NB4 (cell line): ENCODE measurements around the gene RNF111.
"Not testable (repeated sequence)": the region's sequence is repeated elsewhere in the genome, so short reads cannot be mapped to it uniquely, and the experiment has no call there.

Source experiments
- POLR2A ChIP-seq: IDR thresholded peaks from 2 replicates; pipeline ENCODE4 v1.6.1; 2011; ENCODE audit warnings: mild to moderate bottlenecking; ENCODE audit not compliant: insufficient read length; ENCODE audit errors: extremely low read depth
- TF ChIP-seq, protein P1 (sequence below): IDR thresholded peaks from one replicate; pipeline ENCODE4 v1.5.1; 2012; ENCODE audit warnings: low read depth, low read length

DNA sequence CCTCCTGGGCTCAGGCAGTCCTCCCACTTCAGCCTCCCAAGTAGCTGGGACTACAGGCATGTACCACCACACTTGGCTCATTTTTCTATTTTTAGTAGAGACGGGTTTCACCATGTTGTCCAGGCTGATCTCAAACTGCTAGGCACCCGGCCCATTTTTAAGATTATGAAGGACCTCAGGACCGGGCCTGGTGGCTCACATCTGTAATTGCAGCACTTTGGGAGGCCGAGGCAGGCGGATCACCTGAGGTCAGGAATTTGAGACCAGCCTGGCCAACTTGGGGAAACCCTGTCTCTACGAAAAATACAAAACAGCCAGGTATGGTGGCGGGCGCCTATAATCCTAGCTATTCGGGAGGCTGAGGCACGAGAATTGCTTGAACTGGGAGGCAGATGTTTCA lies 12.8 kb downstream of the RNF111 start:
- TF ChIP-seq, protein P1, sequence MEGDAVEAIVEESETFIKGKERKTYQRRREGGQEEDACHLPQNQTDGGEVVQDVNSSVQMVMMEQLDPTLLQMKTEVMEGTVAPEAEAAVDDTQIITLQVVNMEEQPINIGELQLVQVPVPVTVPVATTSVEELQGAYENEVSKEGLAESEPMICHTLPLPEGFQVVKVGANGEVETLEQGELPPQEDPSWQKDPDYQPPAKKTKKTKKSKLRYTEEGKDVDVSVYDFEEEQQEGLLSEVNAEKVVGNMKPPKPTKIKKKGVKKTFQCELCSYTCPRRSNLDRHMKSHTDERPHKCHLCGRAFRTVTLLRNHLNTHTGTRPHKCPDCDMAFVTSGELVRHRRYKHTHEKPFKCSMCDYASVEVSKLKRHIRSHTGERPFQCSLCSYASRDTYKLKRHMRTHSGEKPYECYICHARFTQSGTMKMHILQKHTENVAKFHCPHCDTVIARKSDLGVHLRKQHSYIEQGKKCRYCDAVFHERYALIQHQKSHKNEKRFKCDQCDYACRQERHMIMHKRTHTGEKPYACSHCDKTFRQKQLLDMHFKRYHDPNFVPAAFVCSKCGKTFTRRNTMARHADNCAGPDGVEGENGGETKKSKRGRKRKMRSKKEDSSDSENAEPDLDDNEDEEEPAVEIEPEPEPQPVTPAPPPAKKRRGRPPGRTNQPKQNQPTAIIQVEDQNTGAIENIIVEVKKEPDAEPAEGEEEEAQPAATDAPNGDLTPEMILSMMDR, result not testable (repeated sequence)
- not testable (repeated sequence) for TF ChIP-seq POLR2A
